COLO668 (cell line): Measurements from ENCODE around the gene NTN5.

Experiments used
- DNase-seq: peaks from one replicate; lab custom pipeline; 2025; ENCODE audit not compliant: unreplicated experiment; lab: John Stamatoyannopoulos, UW

NTN5 gene

DNA sequence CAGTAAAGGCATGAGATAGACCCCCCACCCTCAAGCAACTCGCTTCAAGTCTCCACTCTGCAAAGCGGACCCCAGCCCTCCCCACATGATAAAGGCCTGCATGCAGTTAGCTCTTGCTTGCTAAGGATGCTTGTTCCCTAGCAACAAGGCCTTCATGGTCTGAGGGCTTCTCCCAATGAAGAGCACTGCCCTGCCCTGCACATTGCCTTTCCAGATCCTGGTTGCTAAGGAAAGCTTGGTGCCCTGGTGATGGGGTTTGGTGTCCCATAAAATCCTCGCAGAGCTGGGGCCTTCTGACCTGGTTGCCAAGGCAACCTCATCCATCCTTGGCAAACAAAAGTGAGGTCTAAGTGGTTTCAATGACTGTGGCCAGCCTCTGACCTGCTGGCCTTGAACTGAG is 41.6 kb downstream of the NTN5 start:
- DNase-seq = peak; percentile 10

DNA sequence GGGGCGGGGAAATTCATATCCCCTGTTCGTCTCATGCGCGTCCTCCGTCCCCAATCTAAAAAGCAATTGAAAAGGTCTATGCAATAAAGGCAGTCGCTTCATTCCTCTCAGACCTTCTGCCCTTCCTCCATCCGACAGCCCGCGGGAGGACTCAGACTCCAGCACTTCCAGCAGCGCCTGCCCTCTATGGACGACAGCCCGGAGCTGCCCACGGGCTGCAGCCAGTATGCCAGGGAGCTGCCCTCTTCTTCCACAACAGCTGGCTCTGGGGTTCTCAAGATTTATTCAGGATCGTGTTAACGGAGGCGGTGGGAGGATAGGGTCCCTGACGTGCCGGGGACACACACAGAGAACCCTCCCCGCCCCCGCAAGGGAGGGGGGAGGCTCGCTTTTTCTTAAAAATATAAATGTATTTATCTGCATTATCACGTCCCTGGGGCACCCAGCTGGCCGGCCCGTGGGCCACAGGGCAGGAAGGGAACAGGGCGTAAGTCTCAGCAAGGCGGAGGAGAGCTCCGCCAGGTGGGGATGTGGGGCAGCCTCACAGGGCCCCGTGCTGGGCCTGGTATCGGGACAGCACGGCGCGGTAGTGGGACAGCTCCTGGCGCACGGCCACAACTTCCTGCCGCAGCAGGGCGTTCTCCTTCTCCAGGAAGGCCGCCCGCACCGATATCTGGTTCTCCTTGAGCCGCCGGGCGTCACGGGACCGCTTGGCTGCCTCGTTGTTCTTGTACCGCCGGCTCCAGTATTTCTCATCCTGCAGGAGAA is 42.3 kb downstream of the NTN5 start:
- no peak for DNase-seq

DNA sequence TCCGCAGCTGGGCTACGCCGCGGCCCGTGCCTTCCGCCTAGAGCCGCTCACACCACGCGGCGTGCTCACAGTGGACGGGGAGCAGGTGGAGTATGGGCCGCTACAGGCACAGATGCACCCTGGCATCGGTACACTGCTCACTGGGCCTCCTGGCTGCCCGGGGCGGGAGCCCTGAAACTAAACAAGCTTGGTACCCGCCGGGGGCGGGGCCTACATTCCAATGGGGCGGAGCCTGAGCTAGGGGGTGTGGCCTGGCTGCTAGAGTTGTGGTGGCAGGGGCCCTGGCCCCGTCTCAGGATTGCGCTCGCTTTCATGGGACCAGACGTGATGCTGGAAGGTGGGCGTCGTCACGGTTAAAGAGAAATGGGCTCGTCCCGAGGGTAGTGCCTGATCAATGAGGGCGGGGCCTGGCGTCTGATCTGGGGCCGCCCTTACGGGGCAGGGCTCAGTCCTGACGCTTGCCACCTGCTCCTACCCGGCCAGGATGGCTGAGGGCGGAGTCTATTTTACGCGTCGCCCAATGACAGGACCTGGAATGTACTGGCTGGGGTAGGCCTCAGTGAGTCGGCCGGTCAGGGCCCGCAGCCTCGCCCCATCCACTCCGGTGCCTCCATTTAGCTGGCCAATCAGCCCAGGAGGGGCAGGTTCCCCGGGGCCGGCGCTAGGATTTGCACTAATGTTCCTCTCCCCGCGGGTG is 43.1 kb downstream of the NTN5 start:
- peak; percentile 11 for DNase-seq

DNA sequence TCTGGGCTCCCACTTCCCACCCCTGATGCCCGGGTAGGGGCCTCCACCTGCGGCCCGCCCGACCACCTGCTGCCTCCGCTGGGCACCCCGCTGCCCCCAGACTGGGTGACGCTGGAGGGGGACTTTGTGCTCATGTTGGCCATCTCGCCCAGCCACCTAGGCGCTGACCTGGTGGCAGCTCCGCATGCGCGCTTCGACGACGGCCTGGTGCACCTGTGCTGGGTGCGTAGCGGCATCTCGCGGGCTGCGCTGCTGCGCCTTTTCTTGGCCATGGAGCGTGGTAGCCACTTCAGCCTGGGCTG is 43.6 kb downstream of the NTN5 start:
- no peak for DNase-seq

DNA sequence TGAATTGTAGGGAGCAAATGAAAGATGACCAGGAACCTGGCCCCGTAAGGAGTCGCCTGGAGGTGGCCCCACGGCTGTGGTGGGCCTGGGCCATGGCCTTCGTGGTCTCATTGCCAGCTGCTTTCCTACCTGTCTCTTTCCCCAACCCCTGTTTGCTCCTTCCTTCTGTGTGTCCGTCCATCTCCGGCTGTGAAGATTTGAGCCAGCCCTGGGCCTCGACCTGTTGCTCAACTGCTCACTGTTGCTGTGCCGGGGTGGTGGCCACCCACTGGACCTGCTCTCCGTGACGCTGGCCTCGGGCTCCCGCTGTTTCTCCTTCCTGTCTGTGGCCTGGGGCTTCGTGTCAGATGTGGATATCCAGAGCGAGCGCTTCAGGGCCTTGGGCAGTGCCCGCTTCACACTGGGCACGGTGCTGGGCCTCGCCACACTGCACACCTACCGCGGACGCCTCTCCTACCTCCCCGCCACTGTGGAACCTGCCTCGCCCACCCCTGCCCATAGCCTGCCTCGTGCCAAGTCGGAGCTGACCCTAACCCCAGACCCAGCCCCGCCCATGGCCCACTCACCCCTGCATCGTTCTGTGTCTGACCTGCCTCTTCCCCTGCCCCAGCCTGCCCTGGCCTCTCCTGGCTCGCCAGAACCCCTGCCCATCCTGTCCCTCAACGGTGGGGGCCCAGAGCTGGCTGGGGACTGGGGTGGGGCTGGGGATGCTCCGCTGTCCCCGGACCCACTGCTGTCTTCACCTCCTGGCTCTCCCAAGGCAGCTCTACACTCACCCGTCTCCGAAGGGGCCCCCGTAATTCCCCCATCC is 44.1 kb downstream of the NTN5 start:
- no peak for DNase-seq

DNA sequence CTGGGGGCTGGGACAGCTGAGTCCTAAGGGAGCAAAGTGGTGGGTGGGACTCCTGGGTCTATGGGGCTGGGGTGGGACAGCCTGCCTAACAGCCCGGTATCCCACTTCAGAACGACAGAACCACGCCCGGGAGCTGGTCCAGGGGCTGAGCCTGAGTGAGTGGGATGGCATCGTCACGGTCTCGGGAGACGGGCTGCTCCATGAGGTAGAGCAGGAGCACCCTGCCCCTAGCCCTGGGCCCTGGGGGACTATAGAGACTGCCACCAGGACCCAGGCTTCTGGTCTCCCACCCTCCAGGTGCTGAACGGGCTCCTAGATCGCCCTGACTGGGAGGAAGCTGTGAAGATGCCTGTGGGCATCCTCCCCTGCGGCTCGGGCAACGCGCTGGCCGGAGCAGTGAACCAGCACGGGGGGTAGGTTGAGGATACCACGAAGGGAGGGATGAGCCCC is 44.9 kb downstream of the NTN5 start:
- no peak for DNase-seq

DNA sequence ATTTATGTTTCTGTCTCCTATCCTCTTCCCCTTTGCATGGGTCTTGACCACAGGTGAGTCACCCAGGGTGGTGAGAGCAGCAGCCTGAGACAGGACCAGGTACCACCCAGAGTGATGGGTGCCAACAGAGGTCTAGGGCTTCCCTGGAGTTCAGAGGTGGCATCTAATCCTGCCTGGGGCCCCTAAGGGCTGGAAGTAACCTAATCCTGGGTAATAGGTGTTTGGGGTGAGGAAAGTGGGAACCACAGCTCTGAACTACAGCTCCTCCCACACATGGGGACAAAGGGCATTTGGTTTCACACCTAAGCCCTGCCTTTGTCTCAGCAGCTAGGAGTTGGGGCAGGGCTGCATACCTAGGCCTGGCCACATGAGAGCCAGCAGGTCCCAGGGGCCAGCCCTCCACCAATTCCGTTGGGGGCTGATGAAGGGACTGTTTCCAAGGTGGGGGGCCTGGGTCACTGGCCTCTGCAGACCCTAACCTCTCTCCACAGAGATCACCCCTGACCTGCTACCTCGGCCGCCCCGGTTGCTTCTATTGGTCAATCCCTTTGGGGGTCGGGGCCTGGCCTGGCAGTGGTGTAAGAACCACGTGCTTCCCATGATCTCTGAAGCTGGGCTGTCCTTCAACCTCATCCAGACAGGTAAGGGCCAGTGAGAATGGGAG is 45.5 kb downstream of the NTN5 start:
- DNase-seq = peak; percentile 26

DNA sequence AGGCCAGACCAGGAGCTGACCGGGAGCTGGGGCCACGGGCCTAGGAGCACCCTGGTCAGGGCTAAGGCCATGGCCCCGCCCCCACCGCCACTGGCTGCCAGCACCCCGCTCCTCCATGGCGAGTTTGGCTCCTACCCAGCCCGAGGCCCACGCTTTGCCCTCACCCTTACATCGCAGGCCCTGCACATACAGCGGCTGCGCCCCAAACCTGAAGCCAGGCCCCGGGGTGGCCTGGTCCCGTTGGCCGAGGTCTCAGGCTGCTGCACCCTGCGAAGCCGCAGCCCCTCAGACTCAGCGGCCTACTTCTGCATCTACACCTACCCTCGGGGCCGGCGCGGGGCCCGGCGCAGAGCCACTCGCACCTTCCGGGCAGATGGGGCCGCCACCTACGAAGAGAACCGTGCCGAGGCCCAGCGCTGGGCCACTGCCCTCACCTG is 46.9 kb downstream of the NTN5 start:
- no peak for DNase-seq

DNA sequence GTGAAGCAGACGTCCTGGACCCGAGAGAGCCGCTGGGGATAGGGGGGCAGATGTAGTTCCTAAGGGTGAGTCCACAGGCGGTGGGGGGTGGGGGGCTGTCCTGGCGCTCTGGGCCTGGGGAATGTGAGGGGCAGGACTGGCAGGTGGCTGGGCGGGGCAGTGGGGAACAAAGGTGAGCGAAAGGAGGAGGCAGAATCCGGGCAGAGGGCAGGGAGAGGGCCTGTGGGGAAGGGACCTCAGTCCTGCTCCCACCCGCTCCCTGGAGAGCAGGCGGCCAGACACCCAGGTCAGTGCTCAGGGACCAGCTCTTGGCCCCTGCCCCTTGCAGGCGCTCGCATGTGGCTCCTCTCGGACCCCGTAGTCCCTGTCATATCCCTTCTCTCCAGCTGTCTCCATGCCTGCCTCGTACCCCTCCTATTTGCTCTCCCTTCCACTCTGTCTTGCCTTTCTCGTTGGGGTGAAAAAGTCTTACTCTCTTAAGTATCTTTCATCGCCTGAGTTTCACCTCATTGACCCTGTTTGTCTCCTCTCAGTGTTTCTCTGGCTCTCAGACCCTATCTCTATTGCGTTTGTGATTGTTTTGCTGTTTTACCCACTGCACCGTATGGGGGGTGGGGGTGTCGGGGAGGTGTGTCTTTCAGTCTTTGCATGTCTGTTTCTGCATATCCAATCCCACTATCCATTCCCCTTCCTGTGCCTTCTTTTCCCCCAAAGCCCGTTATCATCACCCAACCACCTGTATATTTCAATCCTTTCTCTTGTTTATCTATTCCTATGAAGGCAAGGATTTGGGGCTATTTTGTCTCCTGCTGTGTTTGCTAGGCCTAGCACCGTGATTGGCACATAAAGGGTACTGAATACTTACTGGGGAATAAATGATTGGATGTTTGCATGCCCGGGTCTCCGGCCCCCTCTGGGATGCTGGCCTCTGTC is 47.8 kb downstream of the NTN5 start:
- DNase-seq = peak; percentile 47

DNA sequence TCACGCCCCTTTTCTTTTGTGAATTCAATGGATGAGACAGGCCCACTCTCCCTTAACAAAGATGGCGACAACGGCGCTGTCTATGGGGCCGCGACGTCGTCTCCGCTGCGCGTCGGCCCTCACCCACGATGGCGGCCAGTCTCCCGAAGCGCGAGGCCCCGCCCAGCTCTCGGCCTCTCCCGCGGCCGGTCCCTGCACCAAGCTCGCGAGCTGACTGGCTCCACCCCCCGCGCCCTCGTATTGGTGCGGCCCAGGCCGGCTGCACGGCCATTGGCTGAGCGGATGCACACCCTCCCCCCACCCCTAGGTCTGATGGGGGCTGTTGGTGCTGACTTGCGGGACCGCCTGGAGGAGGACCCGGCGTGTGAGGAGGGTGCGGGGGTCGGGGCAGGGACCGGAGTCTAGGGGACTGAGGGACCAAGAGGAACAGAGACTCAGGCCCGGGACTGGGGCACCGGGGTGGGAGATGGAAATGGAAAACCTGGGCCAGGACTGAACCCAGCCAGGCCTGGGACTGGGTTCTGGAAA is 48.7 kb downstream of the NTN5 start:
- DNase-seq = peak; percentile 99

DNA sequence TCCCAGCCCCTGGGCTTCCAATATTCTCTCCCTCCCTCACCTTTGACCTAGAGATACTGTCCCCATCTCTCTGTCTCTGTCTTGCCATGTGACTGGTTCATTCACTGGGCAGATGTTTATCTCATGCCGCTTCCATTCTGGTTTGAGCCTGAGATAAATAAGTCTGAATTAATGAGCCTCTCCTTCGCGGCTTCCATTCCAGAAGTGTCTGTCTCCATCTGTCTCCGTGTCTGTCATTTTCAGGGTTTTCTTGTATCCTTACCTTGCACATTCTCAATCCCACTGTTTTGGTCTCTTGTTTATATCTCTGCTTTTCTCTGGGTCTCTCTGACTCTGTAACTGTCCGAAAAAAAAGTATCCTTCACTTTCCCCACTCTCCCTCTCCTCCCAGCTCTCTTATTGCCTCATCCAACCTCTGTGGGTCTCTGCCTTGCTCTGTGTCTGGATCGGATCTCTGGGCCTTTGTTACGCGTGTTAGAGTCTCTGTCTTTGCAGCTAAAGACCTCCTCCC is 49.2 kb downstream of the NTN5 start:
- DNase-seq = no peak

DNA sequence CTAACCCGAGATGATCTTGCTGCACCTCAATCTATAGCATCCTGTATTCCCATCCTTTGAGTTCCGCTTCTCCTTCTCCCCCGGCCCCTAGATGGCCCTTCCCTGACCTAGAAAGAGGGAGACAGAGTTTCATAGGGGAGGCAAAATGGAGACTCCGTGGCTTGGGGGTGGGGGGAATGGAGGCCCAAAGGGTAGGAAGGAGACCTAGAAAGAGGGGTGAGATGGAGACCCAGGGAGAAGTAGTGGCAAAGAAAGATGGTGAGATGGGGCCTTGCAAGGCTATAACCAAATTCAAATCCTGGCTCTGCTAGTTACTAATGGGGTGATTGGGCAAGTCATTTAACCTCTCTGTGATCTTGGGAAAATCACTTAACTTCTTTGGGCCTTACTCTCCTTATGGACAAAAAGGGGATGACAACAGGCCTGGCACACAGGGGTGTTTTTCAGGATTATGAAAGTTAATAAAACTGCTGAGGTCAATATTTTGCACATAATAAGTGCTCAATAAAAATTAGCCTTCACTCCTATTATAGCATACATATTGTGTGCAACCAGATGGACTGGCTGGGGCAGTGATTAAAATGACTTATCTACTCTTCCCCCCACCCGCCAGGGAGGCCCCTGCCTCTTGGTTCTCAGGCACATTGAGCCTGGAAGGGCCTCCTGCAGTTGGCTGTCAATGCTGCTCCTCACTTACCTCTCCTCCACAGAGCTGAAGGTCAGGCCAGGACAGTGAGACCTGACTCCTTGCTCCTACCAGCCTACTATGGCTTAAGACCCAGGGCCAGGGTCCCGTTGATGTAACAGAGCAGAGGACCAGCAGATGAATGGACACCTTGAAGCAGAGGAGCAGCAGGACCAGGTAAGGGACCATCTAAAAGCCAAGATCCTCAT is 52.9 kb downstream of the NTN5 start:
- DNase-seq = no peak

DNA sequence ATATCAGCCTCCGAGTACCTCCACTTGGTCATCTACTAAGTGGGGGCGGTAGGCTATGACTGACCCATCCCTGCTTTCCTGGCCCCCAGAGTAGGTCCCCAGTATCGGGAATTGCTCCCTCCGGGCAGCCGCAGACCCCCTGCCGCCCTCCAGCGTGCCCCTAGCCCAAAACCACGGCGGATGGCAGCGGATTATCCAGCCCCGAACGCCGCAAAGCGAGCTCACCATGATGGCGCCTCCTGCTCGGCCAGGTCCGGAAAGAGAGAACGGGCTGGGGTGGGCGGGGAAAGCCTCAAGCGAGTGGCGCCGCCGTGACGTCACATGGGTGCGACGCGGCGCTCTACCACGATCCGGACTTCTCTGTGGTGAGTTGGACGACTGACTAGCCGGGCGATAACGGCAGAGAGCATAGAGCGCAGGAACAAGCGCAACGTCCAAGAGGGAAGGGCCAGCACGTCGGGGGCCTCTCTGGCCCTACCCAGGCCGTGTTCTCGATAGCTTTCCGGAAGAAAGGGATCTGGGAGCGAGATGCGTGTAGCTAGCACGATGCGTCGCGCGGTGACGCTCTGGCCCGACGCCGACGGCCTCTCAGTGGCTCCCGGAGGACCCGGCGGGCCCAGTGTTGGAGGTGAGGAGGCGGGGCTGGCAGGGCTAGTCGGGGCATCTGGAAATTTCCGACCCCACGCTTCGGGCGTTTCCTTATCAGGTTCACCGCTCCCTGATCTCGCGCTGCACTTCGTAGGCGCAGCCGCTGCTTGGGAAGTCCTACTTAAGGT is 53.7 kb downstream of the NTN5 start, which contains the start of the genes RPL18 and SPHK2:
RPL18 (minus strand) TSS at position 263 of the 776 bp plus-strand sequence; CDS start at position 228, 35 bp downstream.
SPHK2 (plus strand) TSS at position 591 of the 776 bp plus-strand sequence. CDS start 1,009 bp downstream, outside the sequence.
- peak; percentile 100 for DNase-seq

DNA sequence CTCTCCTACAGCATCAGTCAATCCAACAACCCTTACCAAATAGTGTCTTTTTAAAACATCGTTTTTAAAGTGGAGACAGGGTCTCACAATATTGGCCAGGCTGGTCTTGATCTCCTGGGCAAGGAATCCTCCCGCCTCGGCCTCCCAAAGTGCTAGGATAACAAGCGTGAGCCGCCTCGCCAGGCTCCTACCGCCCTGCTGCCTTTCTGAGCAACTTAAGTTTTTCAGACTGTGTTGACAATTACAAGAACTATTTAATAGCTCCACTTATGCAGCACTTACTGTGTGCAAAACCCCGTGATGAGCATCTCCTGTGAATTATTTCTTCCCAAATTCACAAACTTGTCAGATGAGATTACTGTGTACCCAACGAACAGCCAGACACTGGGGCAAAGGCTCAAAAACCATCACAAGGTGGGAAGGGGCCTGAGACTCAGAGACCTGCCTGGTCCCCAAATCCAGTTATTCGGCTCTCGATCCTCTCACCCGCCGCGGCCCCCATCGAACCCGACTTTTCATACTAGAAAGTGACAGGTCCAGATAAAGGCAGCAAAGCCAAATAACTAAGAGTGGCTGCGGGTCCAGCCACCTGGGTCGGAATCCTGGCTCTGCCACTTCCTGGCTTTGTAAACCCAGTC is 54.4 kb downstream of the NTN5 start:
- peak; percentile 14 for DNase-seq

DNA sequence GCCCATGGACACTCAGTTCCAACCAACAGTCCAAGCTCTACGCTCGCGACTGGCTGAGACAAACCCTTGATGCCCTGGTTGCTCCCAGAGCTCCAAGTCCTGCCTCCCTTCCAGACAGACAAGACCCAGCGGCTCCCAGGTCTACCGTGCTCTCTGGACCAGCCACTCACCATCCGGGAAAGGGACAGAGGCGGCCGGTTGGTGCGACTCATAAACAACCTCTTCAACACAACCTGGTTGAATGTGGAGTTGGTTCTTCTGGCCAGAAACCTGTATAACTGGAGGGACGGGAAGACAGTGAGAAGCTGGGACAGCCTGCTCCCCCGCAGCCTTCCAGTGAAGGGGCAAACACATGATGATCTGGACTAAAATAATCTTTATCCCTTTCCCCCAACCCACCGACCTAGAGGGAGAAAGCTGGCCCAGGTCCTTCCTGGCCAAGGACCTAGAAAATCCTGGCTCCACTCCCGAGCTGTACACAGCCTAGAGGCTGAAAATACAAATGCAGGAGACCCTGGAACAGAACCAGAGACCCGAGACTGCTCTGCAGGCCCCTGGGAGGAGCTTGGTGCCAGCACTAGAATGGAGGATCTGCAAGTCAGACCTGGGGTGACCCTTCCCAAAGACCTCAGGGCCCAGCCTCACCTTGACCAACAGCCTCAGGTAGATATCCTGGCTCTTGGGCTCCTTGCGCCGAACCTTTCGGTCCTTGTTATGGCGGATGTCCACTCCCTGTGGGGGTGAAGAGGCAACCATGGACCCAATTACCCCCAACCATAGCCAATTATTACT is 55.5 kb downstream of the NTN5 start:
- no peak for DNase-seq

DNA sequence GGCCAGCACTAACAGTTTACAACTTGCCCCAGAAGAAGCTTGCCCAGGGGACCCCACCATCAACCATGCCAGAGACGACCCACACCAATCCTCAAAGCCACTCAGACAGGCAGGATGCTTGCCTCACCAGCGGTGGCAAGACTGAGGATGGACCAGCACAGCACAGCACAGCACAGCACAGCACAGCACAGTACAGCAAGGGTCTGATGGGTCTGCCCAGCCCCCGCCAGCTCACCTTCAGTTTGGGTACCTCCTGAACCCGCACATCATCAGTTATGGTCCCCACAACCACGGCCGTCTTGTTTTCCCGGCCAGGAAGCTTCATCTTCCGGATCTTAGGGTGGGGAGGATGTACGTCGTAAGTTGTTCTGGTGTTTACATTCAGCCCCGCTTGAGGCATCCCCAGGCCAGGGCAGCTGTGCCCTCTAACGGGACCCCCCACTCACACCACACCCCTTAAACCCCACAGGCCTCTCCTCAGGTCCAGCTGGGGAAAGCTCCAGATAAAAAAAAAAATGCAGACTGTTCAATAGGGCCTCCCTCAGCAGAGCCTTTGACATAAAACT is 56.2 kb downstream of the NTN5 start:
- no peak for DNase-seq
